ENCODE measurements around the gene SLITRK2. TPM values are rescaled to one million over a fixed set of nuclear protein-coding genes. Genes with fewer than 3 reads are reported as not detected.

SLITRK2 gene
- total and polyA plus RNA-seq, 2 experiments from 2014 or later, result 0.03 to 0.16 TPM

DNA sequence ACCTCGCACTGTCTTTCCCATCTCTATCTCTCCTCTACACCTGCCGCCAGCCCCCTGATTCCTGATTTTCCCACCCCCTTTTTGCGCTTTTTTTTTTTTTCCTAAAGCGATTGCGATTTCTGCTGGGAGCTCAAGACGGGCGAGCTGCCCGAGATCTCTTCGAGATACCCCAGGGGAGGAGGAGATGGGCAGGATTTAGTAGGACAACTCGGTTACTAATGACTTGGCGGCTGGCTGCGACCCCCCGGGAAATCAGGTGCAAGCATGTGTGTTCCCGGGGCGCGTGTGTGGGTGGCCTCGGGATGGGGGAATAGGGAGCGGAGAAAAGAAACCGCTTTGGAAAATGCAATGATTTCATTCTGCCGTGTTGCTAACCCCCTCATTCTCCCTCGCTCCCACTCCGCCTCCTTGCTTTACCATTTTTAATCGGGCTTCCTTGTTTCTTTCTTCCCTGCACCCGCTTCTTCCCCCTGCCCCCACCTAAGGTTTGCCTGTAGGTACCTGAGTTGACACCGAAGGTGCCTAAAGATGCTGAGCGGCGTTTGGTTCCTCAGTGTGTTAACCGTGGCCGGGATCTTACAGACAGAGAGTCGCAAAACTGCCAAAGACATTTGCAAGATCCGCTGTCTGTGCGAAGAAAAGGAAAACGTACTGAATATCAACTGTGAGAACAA, 4.4 kb downstream of the SLITRK2 start:
- Histone ChIP-seq H3K36me3 (replicated peaks; ENCODE audit: insufficient read depth, low read depth) (no peaks in the 10 kb centered on the region), H3K27me3 (peaks cover 48% of the 10 kb centered on the region), H4K20me1 (ENCODE audit: insufficient read depth, poor library complexity, severe bottlenecking) (no peaks in the 10 kb centered on the region), H3K9me2 (replicated peaks; ENCODE audit: insufficient read depth) (no peaks in the 10 kb centered on the region), H2AFZ (no peak overlapping the region), H3K4me2 (peak overlapping the region; percentile 70), H3K9me3 (ENCODE audit: low read depth) (no peaks in the 10 kb centered on the region), H3K4me1 (ENCODE audit: insufficient read depth) (no peaks in the 10 kb centered on the region), H3K4me3 (no peak overlapping the region), H3K27ac (no peak overlapping the region), H3K79me2 (no peaks in the 10 kb centered on the region)
- DNase-seq (ENCODE audit: low spot score), result no peak
- TF ChIP-seq, protein P1, sequence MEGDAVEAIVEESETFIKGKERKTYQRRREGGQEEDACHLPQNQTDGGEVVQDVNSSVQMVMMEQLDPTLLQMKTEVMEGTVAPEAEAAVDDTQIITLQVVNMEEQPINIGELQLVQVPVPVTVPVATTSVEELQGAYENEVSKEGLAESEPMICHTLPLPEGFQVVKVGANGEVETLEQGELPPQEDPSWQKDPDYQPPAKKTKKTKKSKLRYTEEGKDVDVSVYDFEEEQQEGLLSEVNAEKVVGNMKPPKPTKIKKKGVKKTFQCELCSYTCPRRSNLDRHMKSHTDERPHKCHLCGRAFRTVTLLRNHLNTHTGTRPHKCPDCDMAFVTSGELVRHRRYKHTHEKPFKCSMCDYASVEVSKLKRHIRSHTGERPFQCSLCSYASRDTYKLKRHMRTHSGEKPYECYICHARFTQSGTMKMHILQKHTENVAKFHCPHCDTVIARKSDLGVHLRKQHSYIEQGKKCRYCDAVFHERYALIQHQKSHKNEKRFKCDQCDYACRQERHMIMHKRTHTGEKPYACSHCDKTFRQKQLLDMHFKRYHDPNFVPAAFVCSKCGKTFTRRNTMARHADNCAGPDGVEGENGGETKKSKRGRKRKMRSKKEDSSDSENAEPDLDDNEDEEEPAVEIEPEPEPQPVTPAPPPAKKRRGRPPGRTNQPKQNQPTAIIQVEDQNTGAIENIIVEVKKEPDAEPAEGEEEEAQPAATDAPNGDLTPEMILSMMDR (IDR thresholded peaks at IDR 0.05; ENCODE audit: poor library complexity), result no peak
- TF ChIP-seq EZH2phosphoT487 (IDR thresholded peaks at IDR 0.05; ENCODE audit: low read depth, severe bottlenecking, unreplicated experiment), result no peak
- TF ChIP-seq EZH2 (IDR thresholded peaks at IDR 0.05; ENCODE audit: borderline replicate concordance), result peak; percentile 52
- WGBS (ENCODE audit: low lambda C conversion rate, missing lambda C conversion rate), result 49% methylated on average over 33 of the region's 33 CpGs

DNA sequence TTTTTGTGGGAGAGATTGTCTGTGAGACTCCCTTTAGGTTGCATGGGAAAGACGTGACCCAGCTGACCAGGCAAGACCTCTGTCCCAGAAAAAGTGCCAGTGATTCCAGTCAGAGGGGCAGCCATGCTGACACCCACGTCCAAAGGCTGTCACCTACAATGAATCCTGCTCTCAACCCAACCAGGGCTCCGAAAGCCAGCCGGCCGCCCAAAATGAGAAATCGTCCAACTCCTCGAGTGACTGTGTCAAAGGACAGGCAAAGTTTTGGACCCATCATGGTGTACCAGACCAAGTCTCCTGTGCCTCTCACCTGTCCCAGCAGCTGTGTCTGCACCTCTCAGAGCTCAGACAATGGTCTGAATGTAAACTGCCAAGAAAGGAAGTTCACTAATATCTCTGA, 5.5 kb downstream of the SLITRK2 start:
- H3K4me1 ChIP-seq (ENCODE audit: insufficient read depth), result no peaks in the 10 kb centered on the region
- H3K4me2 ChIP-seq, result no peak overlapping the region
- no peaks in the 10 kb centered on the region for H3K9me3 ChIP-seq (ENCODE audit: low read depth)
- no peak overlapping the region for H3K27ac ChIP-seq
- no peak for DNase-seq (ENCODE audit: low spot score)
- no peak overlapping the region for H3K4me3 ChIP-seq
- H3K36me3 ChIP-seq (replicated peaks; ENCODE audit: insufficient read depth, low read depth), result no peaks in the 10 kb centered on the region
- no peak overlapping the region for H2AFZ ChIP-seq
- H4K20me1 ChIP-seq (ENCODE audit: insufficient read depth, poor library complexity, severe bottlenecking), result no peaks in the 10 kb centered on the region
- 86% methylated on average over 7 of the region's 7 CpGs for WGBS (ENCODE audit: low lambda C conversion rate, missing lambda C conversion rate)
- H3K27me3 ChIP-seq, result peaks cover 40% of the 10 kb centered on the region
- no peaks in the 10 kb centered on the region for H3K79me2 ChIP-seq
- no peak for TF ChIP-seq EZH2 (IDR thresholded peaks at IDR 0.05; ENCODE audit: borderline replicate concordance)
- no peak for TF ChIP-seq EZH2phosphoT487 (IDR thresholded peaks at IDR 0.05; ENCODE audit: low read depth, severe bottlenecking, unreplicated experiment)
- TF ChIP-seq, protein P1 (IDR thresholded peaks at IDR 0.05; ENCODE audit: poor library complexity), result no peak
- H3K9me2 ChIP-seq (replicated peaks; ENCODE audit: insufficient read depth), result no peaks in the 10 kb centered on the region

DNA sequence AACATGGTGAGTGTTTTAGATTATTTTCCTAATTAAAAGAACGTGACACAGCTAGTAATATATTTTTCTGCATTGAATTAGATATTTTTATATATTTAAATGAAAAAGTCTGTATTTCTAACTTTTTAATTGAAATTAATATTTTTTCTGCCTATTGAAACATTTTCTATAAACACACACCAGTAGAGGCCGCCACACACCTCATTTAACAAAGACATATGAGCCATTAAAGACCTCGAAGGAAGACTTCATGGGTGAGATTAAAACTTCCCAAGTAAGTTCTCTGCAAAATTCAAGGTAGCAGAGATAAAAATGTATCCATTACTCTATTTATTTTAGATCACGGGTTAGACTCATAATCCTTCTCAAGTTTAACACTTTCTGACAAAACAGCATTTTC, 8.3 kb downstream of the SLITRK2 start:
- H3K4me3 ChIP-seq, result no peak overlapping the region
- 12% methylated on average over 4 of the region's 4 CpGs for WGBS (ENCODE audit: low lambda C conversion rate, missing lambda C conversion rate)
- no peaks in the 10 kb centered on the region for H4K20me1 ChIP-seq (ENCODE audit: insufficient read depth, poor library complexity, severe bottlenecking)
- H3K36me3 ChIP-seq (replicated peaks; ENCODE audit: insufficient read depth, low read depth), result no peaks in the 10 kb centered on the region
- H3K4me1 ChIP-seq (ENCODE audit: insufficient read depth), result no peaks in the 10 kb centered on the region
- no peaks in the 10 kb centered on the region for H3K79me2 ChIP-seq
- H2AFZ ChIP-seq, result no peak overlapping the region
- no peak overlapping the region for H3K4me2 ChIP-seq
- no peaks in the 10 kb centered on the region for H3K9me2 ChIP-seq (replicated peaks; ENCODE audit: insufficient read depth)
- peaks cover 14% of the 10 kb centered on the region for H3K27me3 ChIP-seq
- peak; percentile 57 for DNase-seq (ENCODE audit: low spot score)
- H3K9me3 ChIP-seq (ENCODE audit: low read depth), result no peaks in the 10 kb centered on the region
- H3K27ac ChIP-seq, result no peak overlapping the region
- TF ChIP-seq, protein P1 (IDR thresholded peaks at IDR 0.05; ENCODE audit: poor library complexity), result peak; percentile 58
- TF ChIP-seq EZH2 (IDR thresholded peaks at IDR 0.05; ENCODE audit: borderline replicate concordance), result no peak
